ENCODE measurements around the gene AP2S1. TPM values are rescaled to one million over a fixed set of nuclear protein-coding genes. Genes with fewer than 3 reads are reported as not detected.

AP2S1 gene
- total and polyA plus RNA-seq, 2 of the 8 experiments (the other 6 are each of a cell fraction or from before 2014, with no cell fraction given): 195 to 211 TPM

GRCh38 chr19:46881092-46881491 lies 30.4 kb upstream of the AP2S1 start:
- H3K23ac ChIP-seq (ENCODE audit: insufficient read length): no peak overlapping the region
- POLR2A ChIA-PET (ENCODE audit: partially characterized antibody): interaction anchor here (0.9 to 12.0 kb wide), 5 partner anchors 9 to 20 kb away, joined by 3 to 102 read pairs (median 14); partner anchors contain the start of gene ARHGAP35
- no peak overlapping the region for H3K9ac ChIP-seq (replicated peaks in 1 of 4; ENCODE audit: extremely low read depth in 1 of 4, low read depth in 3 of 4, low read length in 3 of 4)
- H3K27ac ChIP-seq (ENCODE audit: low read depth, low read length): no peak overlapping the region
- H4K8ac ChIP-seq (ENCODE audit: extremely low read depth, insufficient read depth, low read length): no peak overlapping the region
- FAIRE-seq (no peak), DNase-seq (ENCODE audit: low read depth in 1 of 2, low spot score in 2 of 2) (no peak)
- H2BK5ac ChIP-seq (ENCODE audit: low read depth, low read length): no peak overlapping the region
- no peak overlapping the region for H3K14ac ChIP-seq (ENCODE audit: insufficient read length)
- no peak overlapping the region for H2BK15ac ChIP-seq (ENCODE audit: low read length)
- H3K56ac ChIP-seq (replicated peaks; ENCODE audit: insufficient read length, low read depth, low read length): no peak overlapping the region
- no peak overlapping the region for H4K91ac ChIP-seq (replicated peaks; ENCODE audit: insufficient read length, low read length)
- no peaks in the 10 kb centered on the region for H3K9me3 ChIP-seq (ENCODE audit: insufficient read depth in 2 of 2, low read depth in 1 of 2, low read length in 1 of 2)
- H2BK20ac ChIP-seq (ENCODE audit: low read length): no peak overlapping the region
- H2BK120ac ChIP-seq (replicated peaks; ENCODE audit: low read depth, low read length): no peak overlapping the region
- CTCF ChIA-PET (ENCODE audit: partially characterized antibody): interaction anchor here (0.7 to 1.1 kb wide), 2 partner anchors 27 to 110 kb away, joined by 3 read pairs; no protein-coding TSS in a partner anchor
- no peaks in the 10 kb centered on the region for H3K4me1 ChIP-seq (replicated peaks in 1 of 4; ENCODE audit: control insufficient read depth in 3 of 4, insufficient read depth in 4 of 4, low read length in 3 of 4)
- H3K79me2 ChIP-seq (ENCODE audit: control insufficient read depth in 1 of 2, insufficient read depth in 2 of 2, low read length in 2 of 2): peaks cover 0 to 52% of the 10 kb centered on the region in 2 experiments; a peak in 2 of 4 replicates
- H3K23me2 ChIP-seq (ENCODE audit: low read depth, low read length): no peaks in the 10 kb centered on the region
- peaks cover 7% of the 10 kb centered on the region for H3K79me1 ChIP-seq (ENCODE audit: low read depth, low read length)
- H3K27me3 ChIP-seq (replicated peaks in 1 of 4; ENCODE audit: control insufficient read depth in 3 of 4, extremely low read depth in 1 of 4, insufficient read depth in 3 of 4, low read length in 3 of 4): no peaks in the 10 kb centered on the region
- H3K36me3 ChIP-seq (ENCODE audit: control insufficient read depth in 2 of 4, insufficient read depth in 4 of 4, low read length in 3 of 4): no peaks in the 10 kb centered on the region
- no peak overlapping the region for H4K5ac ChIP-seq (ENCODE audit: insufficient read length, low read depth, low read length)
- H2BK12ac ChIP-seq (ENCODE audit: low read depth, low read length): no peak overlapping the region
- 91% methylated on average over 4 of the region's 4 CpGs; no CpG with 5 or more reads in 1 of the 2 experiments for WGBS, 2 experiments (ENCODE audit: extremely low coverage in 1 of 2, insufficient coverage in 1 of 2, insufficient read length in 1 of 2, insufficient replicate concordance in 2 of 2, low coverage in 1 of 2, low lambda C conversion rate in 2 of 2, missing lambda C conversion rate in 1 of 2)
- no peak overlapping the region for H2AFZ ChIP-seq (ENCODE audit: low read length)
- H2AK5ac ChIP-seq (ENCODE audit: low read depth, low read length): no peak overlapping the region
- no peak overlapping the region for H3K4me3 ChIP-seq (ENCODE audit: extremely low read depth in 1 of 4, insufficient read depth in 2 of 4, low read depth in 3 of 4, low read length in 4 of 4)
- H4K20me1 ChIP-seq (replicated peaks in 1 of 2; ENCODE audit: control insufficient read depth in 1 of 2, insufficient read depth in 2 of 2, low read length in 2 of 2): peaks cover 2 to 4% of the 10 kb centered on the region in 2 experiments
- H3K18ac ChIP-seq (ENCODE audit: extremely low read depth, low read length): no peak overlapping the region
- no peak overlapping the region for H3K4me2 ChIP-seq (ENCODE audit: insufficient read depth in 1 of 2, low read depth in 2 of 2, low read length in 2 of 2)
- H3K4ac ChIP-seq (replicated peaks; ENCODE audit: insufficient read length, low read depth, low read length): no peak overlapping the region
- TF ChIP-seq BACH1 (IDR thresholded peaks at IDR 0.05; ENCODE audit: low read length): no peak
- TF ChIP-seq NANOG (IDR thresholded peaks at IDR 0.05; ENCODE audit: insufficient read depth, low read depth, low read length, poor library complexity, severe bottlenecking): no peak
- no peak for TF ChIP-seq RNF2 (IDR thresholded peaks at IDR 0.05; ENCODE audit: borderline replicate concordance, low read depth, low read length, missing control alignments, poor library complexity, severe bottlenecking)
- TF ChIP-seq SIX5 (IDR thresholded peaks at IDR 0.05; ENCODE audit: low read depth, low read length): no peak
- TF ChIP-seq, protein P1, sequence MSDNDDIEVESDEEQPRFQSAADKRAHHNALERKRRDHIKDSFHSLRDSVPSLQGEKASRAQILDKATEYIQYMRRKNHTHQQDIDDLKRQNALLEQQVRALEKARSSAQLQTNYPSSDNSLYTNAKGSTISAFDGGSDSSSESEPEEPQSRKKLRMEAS (IDR thresholded peaks at IDR 0.05): no peak
- TF ChIP-seq ZNF274 (IDR thresholded peaks at IDR 0.05; ENCODE audit: borderline replicate concordance, extremely low read depth, low read length): no peak
- TF ChIP-seq SIRT6 (IDR thresholded peaks at IDR 0.05; ENCODE audit: low read length): no peak
- no peak for TF ChIP-seq KDM4A (IDR thresholded peaks at IDR 0.05; ENCODE audit: low read depth, low read length, severe bottlenecking)
- TF ChIP-seq RAD21 (IDR thresholded peaks at IDR 0.05 in 1 of 2, conservative IDR thresholded peaks at IDR 0.05 in 1 of 2; ENCODE audit: low read depth in 2 of 2, low read length in 2 of 2): no peak
- no peak for TF ChIP-seq KDM5A (IDR thresholded peaks at IDR 0.05; ENCODE audit: low read length)
- no peak for TF ChIP-seq RBBP5 (IDR thresholded peaks at IDR 0.05; ENCODE audit: borderline replicate concordance, low read depth, low read length)
- TF ChIP-seq GTF2F1 (IDR thresholded peaks at IDR 0.05; ENCODE audit: borderline replicate concordance, low read depth, low read length): no peak

Measured in H1 (cell line).